ENCODE results near the gene PNPLA3.
"Not testable (repeated sequence)": the region's sequence is repeated elsewhere in the genome, so short reads cannot be mapped to it uniquely, and the experiment has no call there.

Gene PNPLA3

GRCh38 chr22:43900206-43900605, 23.4 kb upstream of the PNPLA3 start:
- TF ChIP-seq CTCF (conservative IDR thresholded peaks at IDR 0.05) (no peak), ZFX (IDR thresholded peaks at IDR 0.05) (no peak)
- H3K27ac ChIP-seq, result no peak overlapping the region

DNA sequence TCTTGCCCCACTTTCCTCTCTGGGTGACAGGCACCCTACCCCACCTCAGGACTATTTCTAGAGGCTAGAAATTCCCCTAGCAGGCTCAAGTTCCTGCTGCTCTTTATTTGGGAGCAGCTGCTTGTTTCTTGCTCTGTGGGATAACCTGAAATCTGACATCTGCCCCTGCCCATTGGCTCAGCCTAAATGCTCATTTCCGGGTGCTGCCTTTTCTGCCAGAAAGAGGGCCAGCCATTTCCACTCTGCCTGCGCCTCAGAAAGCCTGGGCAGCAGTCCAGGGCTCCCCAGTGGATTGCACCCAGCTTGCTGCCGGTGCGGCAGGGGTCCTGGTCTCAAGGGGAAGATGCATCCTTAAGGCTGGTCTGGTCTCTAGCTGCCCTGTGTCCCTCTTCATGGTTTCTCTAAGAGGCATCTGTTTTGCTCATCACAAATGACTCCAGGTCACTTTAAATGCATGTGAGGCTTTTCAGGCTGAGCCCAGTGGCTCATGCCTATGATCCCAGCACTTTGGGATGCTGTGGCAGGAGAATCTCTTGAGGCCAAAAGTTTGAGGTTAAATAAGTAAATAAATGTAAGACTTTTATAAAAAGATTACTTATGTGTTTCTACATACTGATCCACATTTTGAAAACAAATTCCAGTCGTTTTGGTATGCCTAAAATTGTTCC, 21.5 kb upstream of the PNPLA3 start:
- H3K27ac ChIP-seq, result no peak overlapping the region
- TF ChIP-seq ZFX (IDR thresholded peaks at IDR 0.05), result no peak
- no peak for TF ChIP-seq CTCF (conservative IDR thresholded peaks at IDR 0.05)

GRCh38 chr22:43903033-43903432, 20.6 kb upstream of the PNPLA3 start:
- not testable (repeated sequence) for H3K27ac ChIP-seq

DNA sequence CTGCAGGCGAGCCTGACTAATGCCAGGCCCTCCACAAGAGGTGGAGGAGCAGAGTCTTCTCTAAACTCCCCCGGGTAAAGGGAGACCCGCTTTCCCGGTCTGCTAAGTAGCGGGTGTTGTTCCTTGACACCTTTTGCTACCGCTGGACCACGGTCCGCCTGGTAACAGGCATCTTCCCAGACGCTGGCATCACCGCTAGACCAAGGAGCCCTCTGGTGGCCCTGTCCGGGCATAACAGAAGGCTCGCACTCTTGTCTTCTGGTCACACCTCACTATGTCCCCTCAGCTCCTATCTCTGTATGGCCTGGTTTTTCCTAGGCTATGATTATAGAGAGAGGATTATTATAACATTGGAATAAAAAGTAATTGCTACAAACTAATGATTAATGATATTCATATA, 19.2 kb upstream of the PNPLA3 start:
- not testable (repeated sequence) for H3K27ac ChIP-seq
- peak; percentile 76 for TF ChIP-seq CTCF (conservative IDR thresholded peaks at IDR 0.05)

DNA sequence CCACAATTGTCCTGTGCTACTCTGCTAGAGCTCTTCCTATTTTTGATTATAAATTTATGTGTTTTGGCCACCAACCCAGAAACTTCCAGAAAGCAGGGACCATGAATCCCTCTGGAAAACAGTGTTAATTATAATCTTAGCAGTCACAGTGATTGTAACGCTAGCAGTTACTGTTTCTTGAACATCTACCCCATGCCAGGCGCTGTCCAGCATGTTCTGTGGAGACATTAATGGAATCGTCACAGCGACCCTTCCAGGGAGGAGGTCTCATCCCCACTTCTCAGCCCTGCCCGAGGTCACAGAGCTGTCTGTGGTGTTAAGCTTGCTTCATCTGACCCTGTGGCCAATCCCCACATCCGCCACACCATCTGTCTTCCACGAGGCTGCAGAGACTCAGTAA, 17.9 kb upstream of the PNPLA3 start:
- no peak overlapping the region for H3K27ac ChIP-seq
- TF ChIP-seq ZFX (IDR thresholded peaks at IDR 0.05) (no peak), CTCF (conservative IDR thresholded peaks at IDR 0.05) (no peak)

DNA sequence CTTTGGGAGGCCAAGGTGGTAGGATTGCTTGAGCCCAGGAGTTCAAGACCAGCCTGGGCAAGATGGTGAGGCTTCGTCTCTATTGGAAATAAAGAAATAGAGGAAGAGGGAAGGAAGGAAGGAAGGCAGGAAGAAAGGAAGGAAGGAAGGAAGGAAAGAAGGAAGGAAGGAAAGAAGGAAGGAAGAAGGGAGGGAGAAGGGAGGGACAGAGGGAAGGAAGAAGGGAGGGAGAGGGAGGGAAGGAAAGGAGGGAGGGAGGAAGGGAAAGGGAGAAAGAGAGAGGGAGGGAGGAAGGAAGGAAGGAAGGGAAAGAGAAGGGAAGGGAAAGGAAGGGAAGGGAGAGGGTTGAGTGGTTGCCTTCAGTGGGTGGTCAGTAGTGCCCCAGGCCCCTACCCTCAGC, 13.9 kb upstream of the PNPLA3 start:
- H3K27ac ChIP-seq, result no peak overlapping the region
- TF ChIP-seq CTCF (conservative IDR thresholded peaks at IDR 0.05) (no peak), ZFX (IDR thresholded peaks at IDR 0.05) (no peak)

DNA sequence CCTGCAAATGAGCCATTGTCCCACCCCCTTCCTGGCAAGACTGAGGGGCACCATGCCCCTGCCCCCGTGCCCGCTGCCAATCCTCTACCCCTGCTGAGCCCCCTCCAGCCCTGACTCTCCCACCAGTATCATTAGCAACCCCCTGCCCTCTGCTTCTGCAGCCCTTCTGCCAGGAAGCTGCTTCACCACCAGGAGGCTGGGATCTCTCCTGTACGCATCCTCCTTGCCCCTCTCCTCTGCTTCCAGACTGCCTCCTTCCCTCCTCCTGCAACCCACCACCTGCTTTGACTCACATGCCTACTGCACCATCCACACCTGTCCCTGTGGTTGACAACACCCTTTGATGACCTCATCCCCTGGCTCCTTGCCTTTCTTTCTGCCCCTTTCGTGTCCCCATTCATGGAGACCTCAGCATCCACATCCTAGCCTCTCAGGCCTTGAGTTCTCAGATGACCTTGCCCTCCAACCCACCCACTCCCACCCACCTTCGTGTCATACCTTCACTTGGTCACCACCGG, 13.4 kb upstream of the PNPLA3 start:
- TF ChIP-seq CTCF (conservative IDR thresholded peaks at IDR 0.05), result no peak
- TF ChIP-seq ZFX (IDR thresholded peaks at IDR 0.05), result no peak
- H3K27ac ChIP-seq, result no peak overlapping the region

DNA sequence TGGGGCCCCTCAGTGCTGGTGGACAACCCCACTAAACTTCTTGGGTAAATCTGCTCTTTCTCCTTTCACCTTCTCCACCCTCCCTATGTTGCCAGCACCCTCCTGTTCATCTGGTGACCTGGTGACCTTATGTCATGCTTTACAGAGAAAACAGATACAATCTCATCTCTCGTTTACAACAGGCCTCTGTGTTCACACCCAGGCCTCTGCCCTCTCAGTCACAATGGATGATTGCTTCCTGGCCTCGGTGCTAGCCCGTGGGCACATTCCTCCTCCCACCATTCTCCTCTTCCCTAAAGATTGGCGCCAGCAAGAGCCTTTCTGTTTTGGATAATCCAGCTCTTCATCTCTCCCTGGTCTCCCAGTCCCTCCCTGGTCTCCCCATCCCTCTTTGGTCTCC, 12.3 kb upstream of the PNPLA3 start:
- TF ChIP-seq ZFX (IDR thresholded peaks at IDR 0.05) (no peak), CTCF (conservative IDR thresholded peaks at IDR 0.05) (no peak)
- no peak overlapping the region for H3K27ac ChIP-seq
